ELR (cell line): ENCODE measurements around the gene RSPH10B2.
"Not testable (repeated sequence)": the region's sequence is repeated elsewhere in the genome, so short reads cannot be mapped to it uniquely, and the experiment has no call there.

Experiments used
- DNase-seq: peaks from one replicate; pipeline ENCODE4 v3.0.0-alpha.2; 2015; ENCODE audit warnings: low read depth

Gene RSPH10B2

GRCh38 chr7:6753964-6754363, at the start of gene RSPH10B2:
TSS of gene RSPH10B2 (plus strand) at chr7:6754103. CDS start at chr7:6757678, 3,575 bp downstream.
- DNase-seq, result not testable (repeated sequence)

GRCh38 chr7:6705959-6706665, 47.8 kb upstream of the RSPH10B2 start:
- peak; percentile 60 for DNase-seq

DNA sequence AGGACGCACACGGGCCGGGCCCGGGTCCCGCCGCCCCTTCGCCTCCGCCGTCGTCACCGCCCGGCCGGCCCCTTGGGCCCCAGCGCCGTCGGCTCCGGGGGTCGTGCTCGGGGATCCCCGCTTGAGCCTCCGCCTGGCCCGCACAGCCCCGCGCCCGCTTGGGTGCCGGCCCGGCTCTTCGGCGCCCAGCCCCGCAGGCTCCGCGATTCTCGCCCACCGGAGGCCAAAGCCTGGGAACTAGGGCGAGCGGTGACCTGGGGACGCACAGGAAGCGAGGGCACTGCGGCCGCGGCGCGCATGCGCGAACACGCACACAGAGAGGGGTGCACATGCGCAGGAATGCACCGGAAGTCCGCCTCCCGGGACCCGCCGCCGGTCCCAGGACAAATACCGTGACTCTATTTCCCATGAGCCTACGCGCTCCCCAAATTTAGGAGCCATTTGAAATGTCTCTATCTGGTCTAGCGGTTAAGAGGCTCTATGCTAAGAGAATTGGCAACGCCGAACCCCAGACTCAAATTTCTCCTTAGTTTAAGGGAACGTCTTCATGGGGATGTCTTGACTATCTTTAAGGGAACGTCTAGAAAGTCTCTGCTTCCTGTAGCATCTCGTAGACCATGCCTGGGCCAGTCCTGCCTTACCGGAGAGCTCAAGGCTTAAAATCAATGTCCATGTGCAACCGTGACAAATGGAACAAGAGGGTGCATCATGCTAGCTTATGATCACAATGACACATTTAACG, 47.1 kb upstream of the RSPH10B2 start, which contains the start of gene ZNF12:
ZNF12 (minus strand) TSS at position 282 of the 742 bp plus-strand sequence. CDS start 1,774 bp downstream, outside the sequence.
- peak; percentile 95 for DNase-seq

DNA sequence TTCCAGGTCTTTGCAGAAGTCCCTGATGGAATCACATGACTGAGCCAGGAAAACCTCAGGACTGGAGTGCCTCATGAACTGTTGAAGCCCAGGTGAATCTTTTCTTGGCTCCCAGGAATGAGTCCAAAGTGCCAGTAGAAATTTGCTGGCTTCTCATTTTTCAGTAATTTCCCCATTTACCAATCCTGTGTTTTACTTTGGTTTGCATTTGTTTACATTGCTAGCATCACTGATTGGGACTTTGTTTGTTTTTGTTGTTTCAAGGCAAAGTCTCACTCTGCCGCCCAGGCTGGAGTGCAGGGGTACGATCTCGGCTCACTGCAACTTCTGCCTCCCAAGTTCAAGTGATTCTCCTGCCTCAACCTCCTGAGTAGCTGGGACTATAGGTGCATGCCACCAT, 45.6 kb upstream of the RSPH10B2 start:
- no peak for DNase-seq

DNA sequence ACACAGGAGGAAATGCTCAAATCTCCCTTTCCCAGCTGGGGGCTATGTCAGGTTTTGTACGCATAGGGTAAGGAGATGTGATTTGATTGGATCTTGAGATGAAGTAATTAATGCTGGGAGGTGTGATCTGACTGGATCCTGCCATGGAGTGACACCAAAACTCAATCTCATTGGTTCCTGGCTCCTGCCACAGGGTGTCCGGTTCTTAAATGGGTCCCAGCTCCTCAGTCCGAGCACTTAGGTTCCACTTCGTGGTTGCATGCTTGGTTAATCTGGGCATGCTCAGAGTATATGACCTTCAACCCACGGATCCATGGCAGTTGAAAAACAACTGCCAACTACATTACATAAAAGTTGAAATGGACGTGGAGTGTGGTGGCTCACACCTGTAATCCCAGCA, 44.1 kb upstream of the RSPH10B2 start:
- DNase-seq, result peak; percentile 10

- DNase-seq, result no peak
Observed at GRCh38 chr7:6714360-6714759, 39.5 kb upstream of the RSPH10B2 start.

DNA sequence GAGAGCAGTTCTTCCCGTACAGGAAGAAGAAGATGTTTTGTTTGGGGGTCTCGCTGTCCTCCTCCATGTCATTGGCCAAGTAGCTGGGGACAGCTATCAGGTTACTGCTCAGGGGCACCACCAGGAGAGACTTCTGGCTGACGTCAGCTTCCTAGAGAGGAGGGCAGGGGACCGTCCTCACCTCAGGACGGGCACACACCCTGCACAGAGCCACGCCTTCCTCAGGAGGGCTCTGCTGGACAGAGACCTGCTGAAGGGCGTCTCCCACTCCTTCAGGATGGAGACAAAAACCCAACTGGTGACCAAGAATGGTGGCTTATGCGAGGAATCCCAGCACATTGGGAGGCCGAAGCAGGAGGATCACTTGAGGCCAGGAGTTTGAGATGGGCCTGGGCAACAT, 38.0 kb upstream of the RSPH10B2 start:
- not testable (repeated sequence) for DNase-seq

DNA sequence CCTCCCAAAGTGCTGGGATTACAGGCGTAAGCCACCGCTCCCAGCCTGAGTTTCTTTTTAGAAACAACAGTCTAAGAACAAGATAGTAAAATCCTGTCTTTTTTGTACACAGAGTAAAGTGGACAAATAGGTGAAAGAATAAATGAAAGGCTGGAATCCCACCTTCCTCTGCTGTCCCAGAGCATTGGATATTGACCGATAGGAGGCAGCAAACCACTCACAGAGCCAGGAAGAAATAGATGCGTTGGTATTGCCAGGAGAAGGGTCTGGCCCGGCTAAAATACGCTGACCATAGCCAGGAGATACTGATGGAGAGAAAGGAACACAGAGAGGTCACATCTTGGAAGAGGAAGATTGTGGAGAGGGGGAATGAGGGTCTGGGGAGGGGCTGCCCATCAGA, 35.8 kb upstream of the RSPH10B2 start:
- DNase-seq, result no peak

DNA sequence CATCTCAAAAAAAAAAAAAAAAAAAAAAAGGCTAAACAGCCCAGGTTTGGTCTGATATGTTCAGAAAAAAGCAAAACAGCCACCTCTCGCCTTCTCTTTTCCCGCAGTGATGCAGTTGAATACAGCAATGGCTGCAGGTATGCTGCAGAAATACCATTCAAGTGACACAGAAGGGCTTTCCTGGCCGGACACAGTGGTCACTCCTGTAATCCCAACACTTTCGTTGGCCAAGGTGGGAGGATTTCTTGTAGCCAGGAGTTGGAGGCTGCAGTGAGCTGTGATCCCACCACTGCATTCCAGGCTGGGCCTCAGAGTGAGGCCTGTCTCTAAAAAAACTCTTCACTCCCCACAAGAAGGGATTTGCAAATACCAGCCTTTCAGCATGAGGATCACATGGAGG, 29.6 kb upstream of the RSPH10B2 start:
- not testable (repeated sequence) for DNase-seq

DNA sequence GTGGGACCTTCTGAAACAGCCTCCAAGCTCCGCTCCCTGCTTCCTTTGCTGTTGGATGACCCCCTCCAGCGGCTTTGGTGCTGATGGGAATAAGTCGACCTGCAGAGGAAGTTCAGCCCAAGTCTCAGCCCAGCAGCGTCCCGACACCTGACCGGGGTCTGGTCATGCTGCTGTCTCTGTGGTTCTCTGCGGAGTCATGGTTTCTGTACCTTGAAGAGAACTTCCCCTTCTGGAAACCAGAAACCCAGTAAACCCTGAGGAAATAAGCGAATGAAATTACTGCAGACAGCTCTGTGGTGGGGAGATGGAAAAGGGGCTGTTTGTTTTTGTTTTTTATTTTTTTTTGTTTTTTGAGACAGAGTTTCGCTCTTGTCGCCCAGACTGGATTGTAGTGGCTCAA, 28.9 kb upstream of the RSPH10B2 start:
- DNase-seq, result no peak

DNA sequence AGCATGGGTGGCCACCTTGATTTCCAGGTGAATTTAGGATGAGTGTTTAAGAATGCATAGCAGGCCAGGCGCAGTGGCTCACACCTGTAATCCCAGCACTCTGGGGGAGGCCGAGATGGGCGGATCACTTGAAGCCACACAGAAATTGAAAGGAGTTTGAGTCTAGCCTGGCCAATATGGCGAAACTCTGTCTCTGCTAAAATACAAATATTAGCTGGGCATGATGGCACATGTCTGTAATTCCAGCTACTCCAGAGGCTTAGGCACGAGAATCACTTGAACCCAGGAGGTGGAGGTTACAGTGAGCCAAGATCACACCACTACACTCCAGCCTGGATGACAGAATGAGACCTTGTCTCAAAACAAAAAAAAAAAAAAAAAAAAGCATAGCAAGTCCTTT, 27.6 kb upstream of the RSPH10B2 start:
- DNase-seq, result not testable (repeated sequence)

DNA sequence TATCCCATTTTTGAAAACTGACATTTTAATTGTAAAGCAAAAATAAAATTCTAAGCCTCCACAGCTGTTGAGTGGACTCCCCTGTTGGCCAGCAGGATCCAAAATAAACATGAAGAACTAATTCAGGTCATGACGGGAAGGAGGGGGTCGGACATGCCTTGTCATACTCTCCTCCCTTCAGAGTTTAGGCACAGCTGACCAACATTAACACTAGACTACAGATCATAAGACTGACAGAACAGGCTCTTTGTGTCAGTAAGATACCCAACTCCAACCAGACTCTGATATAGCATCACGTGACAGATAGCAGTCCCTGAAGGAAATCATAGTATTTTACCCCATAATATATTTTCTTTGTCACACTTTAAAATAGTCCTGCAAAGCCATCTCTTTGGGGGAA, 26.2 kb upstream of the RSPH10B2 start:
- no peak for DNase-seq

DNA sequence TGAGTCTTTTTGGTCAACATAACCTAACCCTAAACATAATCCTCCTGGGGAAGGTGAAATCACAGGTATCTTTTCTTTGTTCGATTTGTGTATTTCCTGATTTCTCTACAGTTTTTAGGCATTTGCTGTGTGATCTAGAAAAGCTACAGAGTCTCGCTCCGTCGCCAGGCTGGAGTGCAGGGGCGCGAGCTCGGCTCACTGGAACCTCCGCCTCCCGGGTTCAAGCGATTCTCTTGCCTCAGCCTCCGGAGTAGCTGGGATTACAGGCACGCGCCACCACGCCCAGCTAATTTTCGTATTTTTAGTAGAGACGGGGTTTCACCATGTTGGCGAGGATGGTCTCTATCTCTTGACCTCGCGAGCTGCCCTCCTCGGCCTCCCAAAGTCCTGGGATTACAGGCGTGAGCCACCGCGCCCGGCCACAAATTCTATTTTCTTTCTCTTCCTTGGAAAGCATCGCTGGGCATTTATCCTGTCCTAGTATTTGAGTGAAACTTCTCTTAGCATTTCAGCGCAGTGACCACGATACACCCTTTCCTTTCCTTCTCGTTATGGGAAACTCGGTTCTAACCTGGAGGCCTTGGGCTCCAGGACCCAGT, 24.9 kb upstream of the RSPH10B2 start:
- not testable (repeated sequence) for DNase-seq

- DNase-seq, result peak; percentile 93
Observed at GRCh38 chr7:6729492-6730342, 24.2 kb upstream of the RSPH10B2 start.

- no peak for DNase-seq
Observed at GRCh38 chr7:6730343-6730633, 23.6 kb upstream of the RSPH10B2 start.

DNA sequence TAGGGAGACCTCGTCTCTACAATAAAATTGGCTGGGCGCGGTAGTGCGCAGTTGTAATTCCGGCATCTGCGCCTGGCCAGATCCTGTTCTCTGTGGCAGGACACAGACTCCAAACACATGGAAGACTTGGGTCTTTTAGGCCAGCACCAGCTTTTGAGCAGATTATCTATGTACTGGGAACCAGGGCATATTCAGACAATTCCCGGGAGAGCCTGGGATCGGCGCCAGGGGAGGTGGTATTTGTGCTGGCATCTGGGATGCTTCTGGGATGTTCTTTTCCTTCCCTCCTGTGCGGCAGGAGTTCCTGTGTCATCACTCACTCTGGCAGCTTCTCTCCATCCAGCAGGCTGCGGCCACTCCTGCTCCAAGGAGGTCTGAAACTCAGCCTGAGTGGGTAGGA, 15.5 kb upstream of the RSPH10B2 start:
- not testable (repeated sequence) for DNase-seq

DNA sequence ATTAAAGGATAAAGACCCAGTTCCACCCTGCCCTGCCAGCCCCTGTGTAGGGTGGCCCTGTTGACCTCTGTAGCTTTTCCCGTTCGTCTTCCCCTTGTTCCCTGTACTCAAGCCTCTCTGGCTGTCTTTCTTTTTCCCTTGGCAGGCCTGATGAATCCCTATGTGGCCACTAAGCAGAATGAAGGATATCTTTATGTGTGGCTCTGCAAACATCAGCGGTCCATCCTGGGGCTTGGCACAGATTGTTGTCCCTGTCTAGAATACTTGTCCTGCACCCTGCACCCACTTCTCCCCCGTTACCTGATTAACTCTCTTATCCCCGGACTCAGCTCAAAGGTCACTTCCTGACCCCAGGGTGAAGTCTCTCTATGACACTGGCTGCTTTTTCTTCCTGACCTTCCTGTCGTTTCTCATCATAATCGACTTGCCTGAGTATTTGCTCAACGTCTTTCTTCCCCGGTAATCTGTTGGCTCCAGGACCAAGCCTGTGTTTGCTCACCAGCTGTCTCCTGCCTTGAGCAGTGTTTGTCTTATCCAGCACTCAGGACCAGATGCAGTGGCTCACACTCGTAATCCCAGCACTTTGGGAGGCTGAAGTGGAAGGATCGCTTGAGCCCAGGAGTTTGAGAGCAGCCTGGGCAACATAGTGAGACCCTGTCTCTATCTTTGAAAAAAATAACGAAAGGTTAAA, 9.3 kb upstream of the RSPH10B2 start:
- not testable (repeated sequence) for DNase-seq

DNA sequence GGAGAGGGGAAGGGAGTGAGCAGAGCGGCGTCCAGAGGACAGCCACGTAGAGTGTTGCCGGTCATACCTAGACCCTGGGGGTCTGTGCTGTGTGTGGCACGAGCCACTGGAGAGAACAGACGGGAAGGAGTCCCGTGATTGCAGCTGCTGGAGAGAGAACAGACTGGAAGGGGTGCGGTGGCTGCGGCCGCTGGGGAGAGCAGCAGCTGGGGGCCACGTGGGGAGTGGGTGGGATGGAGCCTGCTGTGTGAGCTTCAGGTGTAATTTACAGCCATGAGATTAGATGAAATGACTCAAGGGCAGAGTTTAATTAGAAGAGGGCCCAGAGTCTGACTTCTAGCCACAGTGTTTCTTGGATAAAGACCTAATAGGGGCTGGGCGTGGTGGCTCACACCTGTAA, 4.6 kb upstream of the RSPH10B2 start:
- DNase-seq, result not testable (repeated sequence)

DNA sequence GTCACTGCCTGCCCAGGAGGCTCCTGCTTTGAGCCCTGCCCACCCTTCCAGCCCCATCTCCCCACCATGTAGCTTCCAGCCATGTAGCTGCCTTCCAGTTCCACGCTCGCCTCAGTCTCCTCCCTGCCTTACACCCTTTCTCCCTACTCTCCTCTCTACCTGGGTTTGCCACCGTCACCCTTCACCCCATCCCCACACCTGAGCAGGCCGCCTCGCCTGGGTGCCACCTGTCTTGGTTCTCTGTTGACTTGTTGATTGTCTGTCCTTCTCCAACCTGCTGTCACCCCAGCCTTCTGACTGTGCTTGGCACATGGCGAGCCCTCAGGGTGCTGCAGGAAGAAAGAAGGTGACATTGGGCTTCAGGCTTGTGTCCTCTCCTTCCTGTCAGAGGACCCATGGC, 3.7 kb upstream of the RSPH10B2 start:
- DNase-seq, result not testable (repeated sequence)

DNA sequence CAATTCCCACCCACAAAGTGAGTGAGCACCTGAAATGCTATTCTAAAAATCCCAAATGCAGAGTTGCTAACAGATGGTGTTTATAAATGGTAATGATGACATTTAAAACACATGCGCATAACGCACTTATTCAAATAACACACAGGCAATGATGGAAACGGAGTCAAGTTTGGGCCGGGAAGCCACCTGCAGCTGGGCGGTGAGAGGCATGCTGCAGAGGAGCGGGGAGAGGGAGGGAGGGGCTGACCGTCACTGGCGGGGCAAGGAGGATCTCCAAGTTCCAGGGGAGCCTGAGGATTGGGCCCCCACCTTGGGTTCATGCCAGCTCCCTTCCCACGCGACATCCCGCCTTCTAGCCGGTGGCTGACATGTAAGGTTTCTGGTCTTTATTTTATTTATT, 7.3 kb downstream of the RSPH10B2 start:
- DNase-seq, result not testable (repeated sequence)

DNA sequence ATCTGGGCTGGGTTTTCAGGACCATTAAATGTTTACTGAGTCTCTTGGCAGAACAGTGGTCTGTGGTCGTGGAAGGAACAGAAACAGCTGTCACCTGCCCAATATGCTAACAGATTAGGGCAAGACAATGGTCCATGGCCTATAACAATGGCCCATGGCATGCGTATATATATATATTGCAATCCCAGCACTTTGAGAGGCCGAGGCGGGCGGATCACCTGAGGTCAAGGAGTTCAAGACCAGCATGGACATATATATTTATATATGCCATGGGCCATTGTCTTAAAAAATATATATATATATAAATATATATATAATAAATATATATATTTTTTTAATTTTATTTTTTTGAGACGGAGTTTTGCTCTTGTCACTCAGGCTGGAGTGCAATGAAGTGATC, 27.7 kb downstream of the RSPH10B2 start:
- not testable (repeated sequence) for DNase-seq

GRCh38 chr7:6789353-6789752, 35.5 kb downstream of the RSPH10B2 start:
- DNase-seq, result not testable (repeated sequence)
